B cell (primary cell): ENCODE measurements around the gene GLIPR1. TPM values are rescaled to one million over a fixed set of nuclear protein-coding genes. Genes with fewer than 3 reads are reported as not detected.
"Not testable (repeated sequence)": the region's sequence is repeated elsewhere in the genome, so short reads cannot be mapped to it uniquely, and the experiment has no call there.

ENCODE experiments used
- ATAC-seq: fragments of 200-7000 bp; cut with Tn5 transposase; one replicate; pipeline ENCODE4 v1.10.0; 2021; ENCODE audit warnings: low read depth, mild to moderate bottlenecking, moderate number of reproducible peaks, moderate library complexity
- CTCF ChIA-PET: fragments of 350-600 bp; sonication (Branson Sonifier 250); formaldehyde crosslinking; loops from one replicate; lab custom pipeline; 2021; ENCODE audit warnings: antibody characterized with exemption, inconsistent platforms; lab: Charles Lee
- POLR2A ChIA-PET: fragments of 350-600 bp; sonication (Branson Sonifier 250); formaldehyde crosslinking; loops from one replicate; lab custom pipeline; 2021; ENCODE audit warnings: antibody characterized with exemption; lab: Charles Lee
- DNase-seq: peaks from one replicate; pipeline ENCODE4 v3.0.0; 2013
- H2AFZ ChIP-seq: 2 replicates; pipeline ENCODE4 v1.6.1; 2012; ENCODE audit warnings: mild to moderate bottlenecking, low read depth, low read length; ENCODE audit not compliant: insufficient read depth, poor library complexity, severe bottlenecking
- H3K27ac ChIP-seq, 2 donors: 1 replicate in 1 of 2; 2 replicates in 1 of 2; pipeline ENCODE4 v1.5.1; 2012 to 2013; ENCODE audit warnings: low read length in 2 of 2, mild to moderate bottlenecking in 2 of 2, moderate library complexity in 1 of 2
- H3K27me3 ChIP-seq, 4 experiments: fragments of 200-600 bp in 1 of 4; sonication (generic) in 1 of 4; replicated peaks in 1 of 4; 1 replicate in 2 of 4; 2 replicates in 2 of 4; pipeline versions ENCODE4 v1.6.1 to v1.7.0; 2013 to 2016; ENCODE audit warnings: low read length in 3 of 4, mild to moderate bottlenecking in 2 of 4, mixed read lengths in 1 of 4, moderate library complexity in 1 of 4; ENCODE audit not compliant: insufficient read depth in 4 of 4, control insufficient read depth in 3 of 4; ENCODE audit errors: control extremely low read depth in 1 of 4
- H3K36me3 ChIP-seq, 2 experiments: replicated peaks in 1 of 2; 1 replicate in 1 of 2; 2 replicates in 1 of 2; pipeline versions ENCODE4 v1.6.1 to v1.7.1; 2013; ENCODE audit warnings: low read length in 1 of 2; ENCODE audit not compliant: insufficient read depth in 2 of 2, control insufficient read depth in 1 of 2; ENCODE audit errors: control extremely low read depth in 1 of 2, extremely low read depth in 1 of 2
- H3K4me1 ChIP-seq, 2 donors: fragments of 200-600 bp in 1 of 2; sonication (generic) in 1 of 2; 1 replicate in 1 of 2; 2 replicates in 1 of 2; pipeline versions ENCODE4 v1.5.1 to v1.6.1; 2013 to 2017; ENCODE audit warnings: low read length in 2 of 2; ENCODE audit not compliant: control insufficient read depth in 2 of 2, insufficient read depth in 2 of 2
- H3K4me2 ChIP-seq: replicated peaks from 2 replicates; pipeline ENCODE3; 2012; ENCODE audit warnings: mild to moderate bottlenecking, low read depth, low read length; ENCODE audit not compliant: poor library complexity, severe bottlenecking
- H3K4me3 ChIP-seq, 5 experiments: fragments of 200-600 bp in 1 of 5; sonication (generic) in 1 of 5; 1 replicate in 3 of 5; 2 replicates in 2 of 5; pipeline versions ENCODE4 v1.5.1 to v1.7.0; 2011 to 2016; ENCODE audit warnings: low read length in 4 of 5, mild to moderate bottlenecking in 4 of 5, low read depth in 2 of 5, control low read depth in 1 of 5, moderate library complexity in 1 of 5; ENCODE audit not compliant: insufficient read depth in 1 of 5; ENCODE audit errors: control extremely low read depth in 1 of 5, extremely low read depth in 1 of 5
- H3K79me2 ChIP-seq: fragments of 200-600 bp; sonication (generic); one replicate; pipeline ENCODE4 v1.6.0; 2016; ENCODE audit warnings: low read length; ENCODE audit not compliant: control insufficient read depth, insufficient read depth
- H3K9ac ChIP-seq: fragments of 200-600 bp; sonication (generic); 2 replicates; pipeline ENCODE4 v1.6.1; 2017; ENCODE audit warnings: mild to moderate bottlenecking, low read length, moderate library complexity
- H3K9me3 ChIP-seq, 3 donors: one replicate each; pipeline versions ENCODE4 v1.6.1 to v1.7.1; 2013; ENCODE audit warnings: low read length in 2 of 3; ENCODE audit not compliant: control insufficient read depth in 2 of 3, insufficient read depth in 1 of 3; ENCODE audit errors: control extremely low read depth in 1 of 3
- H4K20me1 ChIP-seq: 2 replicates; pipeline ENCODE4 v1.6.0; 2012; ENCODE audit warnings: mild to moderate bottlenecking, low read length; ENCODE audit not compliant: insufficient read depth, control insufficient read depth, poor library complexity, severe bottlenecking
- H3K27ac Mint-ChIP-seq: one replicate; pipeline ENCODE4 v1.8.0; 2021; ENCODE audit warnings: mixed read lengths
- H3K27me3 Mint-ChIP-seq: one replicate; pipeline ENCODE4 v1.8.0; 2021; ENCODE audit warnings: mixed read lengths
- H3K4me1 Mint-ChIP-seq: one replicate; pipeline ENCODE4 v1.8.0; 2021; ENCODE audit warnings: mixed read lengths
- H3K4me3 Mint-ChIP-seq: one replicate; pipeline ENCODE4 v1.8.0; 2021; ENCODE audit warnings: mixed read lengths
- H3K9me3 Mint-ChIP-seq: one replicate; pipeline ENCODE4 v1.8.0; 2022; ENCODE audit warnings: mixed read lengths; ENCODE audit not compliant: insufficient read depth
- EZH2 ChIP-seq: IDR thresholded peaks from 2 replicates; pipeline ENCODE4 v1.6.1; 2012; ENCODE audit warnings: borderline replicate concordance, low read depth, mild to moderate bottlenecking, moderate library complexity, low read length; ENCODE audit not compliant: insufficient read depth, poor library complexity, severe bottlenecking
- WGBS: methylation state at CpG from one replicate; pipeline ENCODE4 v1.1.5; 2013; ENCODE audit warnings: missing lambda C conversion rate; ENCODE audit not compliant: insufficient coverage; 5-methylcytosine and 5-hydroxymethylcytosine counted together
- intact Hi-C: fragments of 100-400 bp; cut with micrococcal nuclease; formaldehyde crosslinking; loops from one replicate; pipeline ENCODE4 v1.10.0; 2022
- polyA plus RNA-seq: library from polyadenylated mRNA; depleted of rRNA; stranded (reverse); fragments of >200 nt; gene quantifications from 2 replicates; pipeline ENCODE4 v1.2.3, GENCODE V29; 2012
- total RNA-seq, 2 donors: library from RNA; stranded (reverse); fragments of 120-200 nt in 1 of 2; gene quantifications; 1 replicate in 1 of 2; 2 replicates in 1 of 2; pipeline versions ENCODE4 v1.2.3 to v1.2.4, GENCODE V29; 2013 to 2022
- TF ChIP-seq, protein P1 (sequence below): fragments of 200-600 bp; IDR thresholded peaks from one replicate; pipeline ENCODE4 v1.8.0; 2022; ENCODE audit warnings: antibody characterized with exemption, mild to moderate bottlenecking

The GLIPR1 gene
- total and polyA plus RNA-seq, 2 donors (not counting 1 experiment from before 2014, with no cell fraction given), result 52.3 to 117 TPM

DNA sequence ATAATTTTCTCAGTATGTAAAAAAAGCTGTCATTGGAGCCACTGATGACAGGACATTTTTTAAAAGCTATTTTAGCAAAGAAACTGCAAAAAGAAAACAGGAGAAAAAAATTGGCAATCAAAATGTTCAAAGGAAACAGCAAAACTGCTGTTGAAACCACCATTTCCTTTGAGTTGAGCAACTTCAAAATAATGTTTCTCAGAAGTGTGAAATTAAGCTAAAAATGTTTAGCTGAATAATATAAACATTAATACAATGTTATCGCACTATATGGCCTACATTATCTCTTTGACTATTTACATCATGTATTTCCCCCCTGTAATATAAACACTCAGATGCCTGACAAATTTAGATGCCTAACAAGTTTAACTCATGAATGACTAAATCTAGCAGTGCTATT is 23.4 kb upstream of the GLIPR1 start:
- intact Hi-C loops, result no loop called here
- Mint-ChIP-seq H3K4me3 (no peak overlapping the region), H3K4me1 (no peaks in the 10 kb centered on the region), H3K27me3 (peaks cover 3% of the 10 kb centered on the region), H3K27ac (no peak overlapping the region), H3K9me3 (no peaks in the 10 kb centered on the region)
- H3K79me2 ChIP-seq, result no peaks in the 10 kb centered on the region
- no peak overlapping the region for H3K4me2 ChIP-seq
- DNase-seq, result no peak
- no peak overlapping the region for H3K9ac ChIP-seq
- peaks cover 0 to 11% (median 9%) of the 10 kb centered on the region in 3 donors for H3K9me3 ChIP-seq
- TF ChIP-seq, protein P1, sequence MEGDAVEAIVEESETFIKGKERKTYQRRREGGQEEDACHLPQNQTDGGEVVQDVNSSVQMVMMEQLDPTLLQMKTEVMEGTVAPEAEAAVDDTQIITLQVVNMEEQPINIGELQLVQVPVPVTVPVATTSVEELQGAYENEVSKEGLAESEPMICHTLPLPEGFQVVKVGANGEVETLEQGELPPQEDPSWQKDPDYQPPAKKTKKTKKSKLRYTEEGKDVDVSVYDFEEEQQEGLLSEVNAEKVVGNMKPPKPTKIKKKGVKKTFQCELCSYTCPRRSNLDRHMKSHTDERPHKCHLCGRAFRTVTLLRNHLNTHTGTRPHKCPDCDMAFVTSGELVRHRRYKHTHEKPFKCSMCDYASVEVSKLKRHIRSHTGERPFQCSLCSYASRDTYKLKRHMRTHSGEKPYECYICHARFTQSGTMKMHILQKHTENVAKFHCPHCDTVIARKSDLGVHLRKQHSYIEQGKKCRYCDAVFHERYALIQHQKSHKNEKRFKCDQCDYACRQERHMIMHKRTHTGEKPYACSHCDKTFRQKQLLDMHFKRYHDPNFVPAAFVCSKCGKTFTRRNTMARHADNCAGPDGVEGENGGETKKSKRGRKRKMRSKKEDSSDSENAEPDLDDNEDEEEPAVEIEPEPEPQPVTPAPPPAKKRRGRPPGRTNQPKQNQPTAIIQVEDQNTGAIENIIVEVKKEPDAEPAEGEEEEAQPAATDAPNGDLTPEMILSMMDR, result no peak
- no peak for TF ChIP-seq EZH2
- no peaks in the 10 kb centered on the region for H3K36me3 ChIP-seq
- no peaks in the 10 kb centered on the region for H3K4me1 ChIP-seq
- H3K27me3 ChIP-seq, result no peaks in the 10 kb centered on the region
- no peak overlapping the region for H3K27ac ChIP-seq
- ChIA-PET POLR2A (no interaction called here), CTCF (interaction anchor here (1.4 kb wide), 1 partner anchor 25 kb away, joined by 3 read pairs; no protein-coding TSS in a partner anchor)
- no peaks in the 10 kb centered on the region for H4K20me1 ChIP-seq
- H3K4me3 ChIP-seq, result no peak overlapping the region
- WGBS, result no CpG with 5 or more reads among the region's 1 CpG
- ATAC-seq, result no peak
- H2AFZ ChIP-seq, result no peak overlapping the region

DNA sequence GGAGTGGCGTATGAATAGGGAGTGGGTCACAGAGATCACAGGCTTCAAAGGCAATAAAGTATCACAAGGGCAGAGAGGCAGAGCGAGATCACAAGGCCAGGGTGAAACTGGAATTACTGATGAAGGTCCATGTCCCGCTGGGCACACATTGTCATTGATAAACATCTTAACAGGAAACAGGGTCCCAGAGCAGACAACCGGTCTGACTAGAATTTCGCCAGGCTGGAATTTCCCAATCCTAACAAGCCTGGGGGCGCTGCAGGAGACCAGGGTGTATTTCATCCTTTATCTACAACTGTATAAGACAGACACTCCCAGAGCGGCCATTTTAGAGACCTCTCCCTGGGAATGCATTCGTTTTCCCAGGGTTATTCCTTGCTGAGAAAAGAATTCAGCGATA is 22.7 kb upstream of the GLIPR1 start:
- DNase-seq, H4K20me1 ChIP-seq, H3K4me1 Mint-ChIP-seq, H3K36me3 ChIP-seq, H3K27me3 ChIP-seq, H3K79me2 ChIP-seq, H2AFZ ChIP-seq, H3K4me2 ChIP-seq, H3K4me3 Mint-ChIP-seq, H3K9ac ChIP-seq, intact Hi-C loops, POLR2A ChIA-PET, H3K27ac ChIP-seq, H3K9me3 Mint-ChIP-seq, H3K27me3 Mint-ChIP-seq, CTCF ChIA-PET, H3K4me3 ChIP-seq, ATAC-seq, H3K4me1 ChIP-seq, H3K27ac Mint-ChIP-seq: not testable (repeated sequence)
- peaks cover 0 to 11% (median 9%) of the 10 kb centered on the region in 3 donors for H3K9me3 ChIP-seq
- WGBS, result 64% methylated on average over 3 of the region's 9 CpGs
